ENCODE measurements around the gene PSMC5. TPM values are rescaled to one million over a fixed set of nuclear protein-coding genes. Genes with fewer than 3 reads are reported as not detected.

The PSMC5 gene
- polyA plus RNA-seq, 1 donor from 2014 or later, result 69.5 TPM

DNA sequence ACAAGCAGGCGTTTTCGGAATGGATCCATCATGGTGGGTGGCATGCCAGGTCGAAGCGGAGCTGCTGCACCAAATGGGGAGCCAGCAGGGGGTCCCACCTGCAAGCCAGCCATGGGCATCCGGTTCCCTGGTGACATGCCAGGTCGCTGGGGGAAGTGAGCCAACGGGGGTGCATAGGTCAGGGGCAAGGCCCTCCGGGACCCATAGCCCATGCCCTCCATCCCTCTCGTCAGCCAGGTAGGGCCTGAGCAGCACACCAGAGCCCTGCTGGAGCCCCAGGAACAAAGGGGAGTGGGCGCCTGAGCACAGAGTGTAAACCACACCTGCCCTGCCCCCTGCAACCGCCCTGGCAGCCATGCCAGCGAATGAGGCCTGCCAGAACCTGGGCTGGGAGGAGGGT lies 10.2 kb downstream of the PSMC5 start:
- no peak overlapping the region for H3K27ac ChIP-seq (ENCODE audit: low read length)

DNA sequence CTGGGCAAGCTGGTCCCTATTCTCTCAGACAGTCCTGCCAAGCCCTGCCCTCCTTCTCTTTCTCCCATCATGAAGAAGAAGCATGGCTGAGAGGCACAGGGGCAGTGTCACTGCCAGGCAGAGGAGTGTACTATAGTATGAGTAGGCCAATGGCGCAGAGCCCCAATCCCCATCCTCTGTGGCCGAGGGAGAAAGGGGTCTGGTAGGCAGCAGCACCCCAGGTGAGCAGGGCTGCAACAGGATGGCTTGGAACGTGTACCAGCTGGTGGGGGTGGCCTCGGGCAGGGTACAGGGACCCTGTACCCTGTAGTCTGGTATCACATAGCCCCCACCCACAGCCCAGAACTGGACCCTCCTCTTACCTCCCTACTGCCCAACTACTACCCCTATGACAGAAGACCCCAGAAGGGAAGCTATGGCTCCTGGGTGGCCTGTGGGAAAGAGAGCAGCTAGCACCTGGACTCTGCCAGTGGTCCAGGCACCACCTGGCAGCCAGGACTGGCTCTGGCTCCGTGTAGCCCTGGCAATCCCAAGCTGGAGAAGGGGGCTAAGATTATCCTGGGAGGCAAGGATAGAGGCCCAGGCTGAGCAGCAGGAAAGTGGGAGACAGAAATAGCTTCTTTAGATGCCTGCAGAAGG lies 10.8 kb downstream of the PSMC5 start:
- no peaks in the 10 kb centered on the region for H3K27me3 ChIP-seq (ENCODE audit: insufficient read depth, low read depth, low read length)
- H3K9ac ChIP-seq (ENCODE audit: low read length), result no peak overlapping the region
- no peak overlapping the region for H3K27ac ChIP-seq (ENCODE audit: low read length)
- TF ChIP-seq TAF1 (IDR thresholded peaks at IDR 0.05; ENCODE audit: low read depth), result no peak
- no peak for TF ChIP-seq EZH2 (IDR thresholded peaks at IDR 0.05; ENCODE audit: borderline replicate concordance, insufficient read depth, low read length, poor library complexity, severe bottlenecking)
- no peak for TF ChIP-seq EP300 (conservative IDR thresholded peaks at IDR 0.05; ENCODE audit: poor library complexity, severe bottlenecking)
- TF ChIP-seq MXI1 (conservative IDR thresholded peaks at IDR 0.05; ENCODE audit: poor library complexity, severe bottlenecking), result no peak
- TF ChIP-seq, protein P1, sequence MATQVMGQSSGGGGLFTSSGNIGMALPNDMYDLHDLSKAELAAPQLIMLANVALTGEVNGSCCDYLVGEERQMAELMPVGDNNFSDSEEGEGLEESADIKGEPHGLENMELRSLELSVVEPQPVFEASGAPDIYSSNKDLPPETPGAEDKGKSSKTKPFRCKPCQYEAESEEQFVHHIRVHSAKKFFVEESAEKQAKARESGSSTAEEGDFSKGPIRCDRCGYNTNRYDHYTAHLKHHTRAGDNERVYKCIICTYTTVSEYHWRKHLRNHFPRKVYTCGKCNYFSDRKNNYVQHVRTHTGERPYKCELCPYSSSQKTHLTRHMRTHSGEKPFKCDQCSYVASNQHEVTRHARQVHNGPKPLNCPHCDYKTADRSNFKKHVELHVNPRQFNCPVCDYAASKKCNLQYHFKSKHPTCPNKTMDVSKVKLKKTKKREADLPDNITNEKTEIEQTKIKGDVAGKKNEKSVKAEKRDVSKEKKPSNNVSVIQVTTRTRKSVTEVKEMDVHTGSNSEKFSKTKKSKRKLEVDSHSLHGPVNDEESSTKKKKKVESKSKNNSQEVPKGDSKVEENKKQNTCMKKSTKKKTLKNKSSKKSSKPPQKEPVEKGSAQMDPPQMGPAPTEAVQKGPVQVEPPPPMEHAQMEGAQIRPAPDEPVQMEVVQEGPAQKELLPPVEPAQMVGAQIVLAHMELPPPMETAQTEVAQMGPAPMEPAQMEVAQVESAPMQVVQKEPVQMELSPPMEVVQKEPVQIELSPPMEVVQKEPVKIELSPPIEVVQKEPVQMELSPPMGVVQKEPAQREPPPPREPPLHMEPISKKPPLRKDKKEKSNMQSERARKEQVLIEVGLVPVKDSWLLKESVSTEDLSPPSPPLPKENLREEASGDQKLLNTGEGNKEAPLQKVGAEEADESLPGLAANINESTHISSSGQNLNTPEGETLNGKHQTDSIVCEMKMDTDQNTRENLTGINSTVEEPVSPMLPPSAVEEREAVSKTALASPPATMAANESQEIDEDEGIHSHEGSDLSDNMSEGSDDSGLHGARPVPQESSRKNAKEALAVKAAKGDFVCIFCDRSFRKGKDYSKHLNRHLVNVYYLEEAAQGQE (IDR thresholded peaks at IDR 0.05; ENCODE audit: borderline replicate concordance), result no peak
- H3F3A ChIP-seq (ENCODE audit: insufficient read depth, low read length, poor library complexity, severe bottlenecking), result no peaks in the 10 kb centered on the region
- no peaks in the 10 kb centered on the region for H3K9me3 ChIP-seq (ENCODE audit: low read length)
- peaks cover 15% of the 10 kb centered on the region for H3K79me2 ChIP-seq (replicated peaks; ENCODE audit: insufficient read depth, low read length)
- H3K36me3 ChIP-seq (ENCODE audit: insufficient read depth, low read length), result no peaks in the 10 kb centered on the region
- H3K4me3 ChIP-seq (ENCODE audit: low read length), result no peak overlapping the region
- no peak overlapping the region for H2AFZ ChIP-seq (ENCODE audit: low read depth, low read length)
- H3K9me2 ChIP-seq (ENCODE audit: insufficient read depth, low read length), result no peaks in the 10 kb centered on the region
- H4K20me1 ChIP-seq (ENCODE audit: insufficient read depth), result no peaks in the 10 kb centered on the region
- H3K4me2 ChIP-seq (ENCODE audit: low read length), result no peak overlapping the region

More for the DNA sequence above, 10.2 kb downstream of the PSMC5 start:
- H3K27me3 ChIP-seq (ENCODE audit: insufficient read depth, low read depth, low read length), result no peaks in the 10 kb centered on the region
- no peak overlapping the region for H3K4me2 ChIP-seq (ENCODE audit: low read length)
- H3K9me2 ChIP-seq (ENCODE audit: insufficient read depth, low read length), result no peaks in the 10 kb centered on the region
- peaks cover 15% of the 10 kb centered on the region for H3K79me2 ChIP-seq (replicated peaks; ENCODE audit: insufficient read depth, low read length)
- no peaks in the 10 kb centered on the region for H3F3A ChIP-seq (ENCODE audit: insufficient read depth, low read length, poor library complexity, severe bottlenecking)
- TF ChIP-seq, protein P2, sequence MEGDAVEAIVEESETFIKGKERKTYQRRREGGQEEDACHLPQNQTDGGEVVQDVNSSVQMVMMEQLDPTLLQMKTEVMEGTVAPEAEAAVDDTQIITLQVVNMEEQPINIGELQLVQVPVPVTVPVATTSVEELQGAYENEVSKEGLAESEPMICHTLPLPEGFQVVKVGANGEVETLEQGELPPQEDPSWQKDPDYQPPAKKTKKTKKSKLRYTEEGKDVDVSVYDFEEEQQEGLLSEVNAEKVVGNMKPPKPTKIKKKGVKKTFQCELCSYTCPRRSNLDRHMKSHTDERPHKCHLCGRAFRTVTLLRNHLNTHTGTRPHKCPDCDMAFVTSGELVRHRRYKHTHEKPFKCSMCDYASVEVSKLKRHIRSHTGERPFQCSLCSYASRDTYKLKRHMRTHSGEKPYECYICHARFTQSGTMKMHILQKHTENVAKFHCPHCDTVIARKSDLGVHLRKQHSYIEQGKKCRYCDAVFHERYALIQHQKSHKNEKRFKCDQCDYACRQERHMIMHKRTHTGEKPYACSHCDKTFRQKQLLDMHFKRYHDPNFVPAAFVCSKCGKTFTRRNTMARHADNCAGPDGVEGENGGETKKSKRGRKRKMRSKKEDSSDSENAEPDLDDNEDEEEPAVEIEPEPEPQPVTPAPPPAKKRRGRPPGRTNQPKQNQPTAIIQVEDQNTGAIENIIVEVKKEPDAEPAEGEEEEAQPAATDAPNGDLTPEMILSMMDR (IDR thresholded peaks at IDR 0.05; ENCODE audit: poor library complexity, severe bottlenecking), result no peak
- no peak for TF ChIP-seq POLR2AphosphoS5 (IDR thresholded peaks at IDR 0.05)
- TF ChIP-seq EZH2 (IDR thresholded peaks at IDR 0.05; ENCODE audit: borderline replicate concordance, insufficient read depth, low read length, poor library complexity, severe bottlenecking), result no peak
- TF ChIP-seq SMC3 (conservative IDR thresholded peaks at IDR 0.05; ENCODE audit: poor library complexity), result no peak
- no peak for TF ChIP-seq EP300 (conservative IDR thresholded peaks at IDR 0.05; ENCODE audit: poor library complexity, severe bottlenecking)
- no peak for TF ChIP-seq MXI1 (conservative IDR thresholded peaks at IDR 0.05; ENCODE audit: poor library complexity, severe bottlenecking)
- no peaks in the 10 kb centered on the region for H3K9me3 ChIP-seq (ENCODE audit: low read length)
- no peak overlapping the region for H3K9ac ChIP-seq (ENCODE audit: low read length)
- H2AFZ ChIP-seq (ENCODE audit: low read depth, low read length), result no peak overlapping the region
- H3K36me3 ChIP-seq (ENCODE audit: insufficient read depth, low read length), result no peaks in the 10 kb centered on the region
- no peak overlapping the region for H3K4me3 ChIP-seq (ENCODE audit: low read length)
- H4K20me1 ChIP-seq (ENCODE audit: insufficient read depth), result no peaks in the 10 kb centered on the region
